A673 (cell line): ENCODE results near the gene GXYLT2. TPM values are rescaled to one million over a fixed set of nuclear protein-coding genes. Genes with fewer than 3 reads are reported as not detected.

Source experiments
- BruUV-seq: library from RNA; stranded (reverse); fragments of 400-500 nt; replicated peaks from 2 replicates; lab custom pipeline; 2021; lab: Mats Ljungman, UMichigan
- CTCF ChIA-PET: fragments of 300-600 bp; sonication (Branson Sonifier 250); formaldehyde crosslinking; loops from one replicate; lab custom pipeline; 2022; ENCODE audit warnings: antibody characterized with exemption; lab: Charles Lee
- POLR2A ChIA-PET: fragments of 300-600 bp; sonication (Branson Sonifier 250); formaldehyde crosslinking; loops from one replicate; lab custom pipeline; 2022; ENCODE audit warnings: antibody characterized with exemption; ENCODE audit not compliant: low non-redundant PET; lab: Charles Lee
- DNase-seq: peaks from one replicate; pipeline ENCODE4 v3.0.0-alpha.2; 2015; ENCODE audit warnings: low spot score
- H3K27ac ChIP-seq: fragments of 200-600 bp; sonication (generic); 2 replicates; pipeline ENCODE4 v1.5.1; 2016; ENCODE audit warnings: mixed run types, low read depth, mild to moderate bottlenecking, mixed read lengths, antibody characterized with exemption, low read length; ENCODE audit not compliant: poor library complexity, severe bottlenecking
- H3K27me3 ChIP-seq: fragments of 200-600 bp; sonication (generic); replicated peaks from 2 replicates; pipeline ENCODE4 v1.6.1; 2017; ENCODE audit warnings: mixed run types, low read depth, mild to moderate bottlenecking, mixed read lengths, antibody characterized with exemption, low read length; ENCODE audit not compliant: insufficient read depth, poor library complexity
- H3K36me3 ChIP-seq: fragments of 200-600 bp; sonication (generic); 2 replicates; pipeline ENCODE4 v1.6.1; 2016; ENCODE audit warnings: mixed run types, mild to moderate bottlenecking, mixed read lengths, antibody characterized with exemption, low read length; ENCODE audit not compliant: insufficient read depth, poor library complexity, severe bottlenecking
- H3K4me1 ChIP-seq: fragments of 200-600 bp; sonication (generic); 2 replicates; pipeline ENCODE4 v1.6.1; 2017; ENCODE audit warnings: mixed run types, mild to moderate bottlenecking, mixed read lengths, antibody characterized with exemption, low read length; ENCODE audit not compliant: insufficient read depth, poor library complexity, severe bottlenecking
- H3K4me3 ChIP-seq: fragments of 200-600 bp; sonication (generic); 2 replicates; pipeline ENCODE4 v1.5.1; 2016; ENCODE audit warnings: low read depth, mixed run types, mild to moderate bottlenecking, mixed read lengths, low read length; ENCODE audit not compliant: poor library complexity, severe bottlenecking
- H3K9me3 ChIP-seq: fragments of 200-600 bp; sonication (generic); 2 replicates; pipeline ENCODE4 v1.6.1; 2016; ENCODE audit warnings: mixed run types, low read depth, mild to moderate bottlenecking, mixed read lengths, antibody characterized with exemption, low read length; ENCODE audit not compliant: poor library complexity, severe bottlenecking
- CTCF ChIP-seq: fragments of 300-800, 200-600 bp; sonication (generic); conservative IDR thresholded peaks from 2 replicates; pipeline ENCODE4 v1.5.1; 2017; ENCODE audit warnings: low read depth, mild to moderate bottlenecking, antibody characterized with exemption, low read length, moderate library complexity, mixed read lengths
- EZH2 ChIP-seq: fragments of 200-600 bp; sonication (generic); IDR thresholded peaks from 2 replicates; pipeline ENCODE4 v1.6.1; 2017; ENCODE audit warnings: borderline replicate concordance, low read depth, mild to moderate bottlenecking, mixed read lengths, antibody characterized with exemption, low read length; ENCODE audit not compliant: poor library complexity, severe bottlenecking
- intact Hi-C: fragments of 100-400 bp; cut with micrococcal nuclease; formaldehyde crosslinking; loops from one replicate; pipeline ENCODE4 v1.10.0; 2022; ENCODE audit not compliant: unreplicated experiment
- total RNA-seq: library from RNA; stranded (reverse); gene quantifications from 2 replicates; pipeline ENCODE4 v1.2.3, GENCODE V29; 2021

Gene GXYLT2
- total RNA-seq, 1 experiment from 2014 or later, result 10.7 TPM

GRCh38 chr3:72892870-72893269, 5.0 kb downstream of the GXYLT2 start:
- Histone ChIP-seq H3K9me3 (no peaks in the 10 kb centered on the region), H3K4me3 (no peak overlapping the region), H3K4me1 (peaks cover 26% of the 10 kb centered on the region), H3K27ac (no peak overlapping the region), H3K27me3 (no peaks in the 10 kb centered on the region), H3K36me3 (no peaks in the 10 kb centered on the region)
- BruUV-seq, result no TSS peak
- TF ChIP-seq EZH2, result no peak
- TF ChIP-seq CTCF, result peak; percentile 55
- intact Hi-C loops, result no loop called here
- DNase-seq, result peak; percentile 14
- ChIA-PET POLR2A (no interaction called here), CTCF (interaction anchor here (0.6 kb wide), 1 partner anchor 1689 kb away, joined by 9 read pairs; no protein-coding TSS in a partner anchor)

- Histone ChIP-seq H3K4me3 (no peak overlapping the region), H3K27ac (no peak overlapping the region), H3K4me1 (peaks cover 26% of the 10 kb centered on the region), H3K36me3 (no peaks in the 10 kb centered on the region), H3K27me3 (no peaks in the 10 kb centered on the region), H3K9me3 (no peaks in the 10 kb centered on the region)
- BruUV-seq, result no TSS peak
- no peak for DNase-seq
- ChIA-PET POLR2A (no interaction called here), CTCF (no interaction called here)
- TF ChIP-seq CTCF (no peak), EZH2 (no peak)
- intact Hi-C loops, result no loop called here
Observed at GRCh38 chr3:72894976-72895552, 7.2 kb downstream of the GXYLT2 start.

- Histone ChIP-seq H3K27me3 (no peaks in the 10 kb centered on the region), H3K4me1 (peaks cover 8% of the 10 kb centered on the region), H3K4me3 (no peak overlapping the region), H3K9me3 (no peaks in the 10 kb centered on the region), H3K36me3 (no peaks in the 10 kb centered on the region), H3K27ac (no peak overlapping the region)
- ChIA-PET CTCF (no interaction called here), POLR2A (no interaction called here)
- no peak for TF ChIP-seq EZH2
- TF ChIP-seq CTCF, result no peak
- BruUV-seq, result no TSS peak
- no peak for DNase-seq
- intact Hi-C loops, result no loop called here
Observed at GRCh38 chr3:72896996-72897757, 9.3 kb downstream of the GXYLT2 start.
